HepG2 (cell line): ENCODE measurements around the gene KCTD18. TPM values are rescaled to one million over a fixed set of nuclear protein-coding genes. Genes with fewer than 3 reads are reported as not detected.

ENCODE experiments used
- AGO1 ChIP-seq: fragments of 200-400 bp; formaldehyde crosslinking; IDR thresholded peaks from 2 replicates; pipeline ENCODE4 v1.6.1; 2017; ENCODE audit warnings: mild to moderate bottlenecking, low read depth, low read length, moderate library complexity; ENCODE audit not compliant: poor library complexity, severe bottlenecking
- BCL6 ChIP-seq: IDR thresholded peaks from 2 replicates; pipeline ENCODE4 v1.6.1; 2016; ENCODE audit warnings: missing genetic modification reagents, missing compliant biosample characterization
- NR2F2 ChIP-seq: IDR thresholded peaks from 2 replicates; pipeline ENCODE4 v1.6.1; 2012; ENCODE audit warnings: low read depth, inconsistent platforms, borderline replicate concordance
- THYN1 ChIP-seq: sonication (generic); formaldehyde crosslinking; IDR thresholded peaks from 2 replicates; pipeline ENCODE4 v1.8.1; 2023; ENCODE audit warnings: low read depth, mild to moderate bottlenecking, moderate library complexity, missing genetic modification reagents, borderline replicate concordance
- YEATS2 ChIP-seq: sonication (generic); formaldehyde crosslinking; IDR thresholded peaks from 2 replicates; pipeline ENCODE4 v1.4.0; 2020; ENCODE audit warnings: missing genetic modification reagents, borderline replicate concordance
- YEATS4 ChIP-seq: sonication (generic); formaldehyde crosslinking; IDR thresholded peaks from 2 replicates; pipeline ENCODE4 v1.4.0; 2020; ENCODE audit warnings: missing genetic modification reagents, borderline replicate concordance
- ZMYM3 ChIP-seq: sonication (generic); formaldehyde crosslinking; IDR thresholded peaks from 2 replicates; pipeline ENCODE4 v1.5.1; 2020; ENCODE audit warnings: mild to moderate bottlenecking, missing genetic modification reagents
- ZNF143 ChIP-seq: sonication (generic); formaldehyde crosslinking; IDR thresholded peaks from 2 replicates; pipeline ENCODE4 v1.4.0; 2020; ENCODE audit warnings: missing genetic modification reagents
- ZNF207 ChIP-seq: fragments of 450-650 bp; IDR thresholded peaks from 2 replicates; pipeline ENCODE4 v1.6.1; 2016; ENCODE audit warnings: antibody characterized with exemption, borderline replicate concordance
- ZNF30 ChIP-seq: sonication (generic); formaldehyde crosslinking; IDR thresholded peaks from 2 replicates; pipeline ENCODE4 v1.5.0; 2020; ENCODE audit warnings: mild to moderate bottlenecking, missing genetic modification reagents
- ZNF331 ChIP-seq: sonication (generic); formaldehyde crosslinking; IDR thresholded peaks from 2 replicates; pipeline ENCODE4 v1.4.0; 2020; ENCODE audit warnings: missing genetic modification reagents
- ZNF460 ChIP-seq: sonication (generic); formaldehyde crosslinking; IDR thresholded peaks from 2 replicates; pipeline ENCODE4 v1.5.1; 2020; ENCODE audit warnings: missing genetic modification reagents, mild to moderate bottlenecking, borderline replicate concordance
- ZNF501 ChIP-seq: sonication (generic); formaldehyde crosslinking; IDR thresholded peaks from 2 replicates; pipeline ENCODE4 v1.5.1; 2020; ENCODE audit warnings: mild to moderate bottlenecking, moderate library complexity, missing genetic modification reagents
- ZNF572 ChIP-seq: sonication (generic); formaldehyde crosslinking; IDR thresholded peaks from 2 replicates; pipeline ENCODE4 v1.5.1; 2020; ENCODE audit warnings: mild to moderate bottlenecking, missing genetic modification reagents
- ZNF770 ChIP-seq: sonication (generic); formaldehyde crosslinking; IDR thresholded peaks from 2 replicates; pipeline ENCODE4 v1.5.0; 2020; ENCODE audit warnings: mild to moderate bottlenecking, missing genetic modification reagents
- ZXDC ChIP-seq: sonication (generic); formaldehyde crosslinking; IDR thresholded peaks from 2 replicates; pipeline ENCODE4 v1.5.0; 2020; ENCODE audit warnings: mild to moderate bottlenecking, missing genetic modification reagents
- polyA plus RNA-seq, 8 experiments: library from polyadenylated mRNA; depleted of rRNA in 3 of 8; stranded (reverse) in 7 of 8; unstranded in 1 of 8; fragments of >200 nt; fragmentation: Illumina TruSeq in 4 of 8; extraction: Trizol in 4 of 8; gene quantifications; 2 replicates each; pipeline versions ENCODE4 v1.2.1 to v1.2.3, GENCODE V29; 2011 to 2016; ENCODE audit warnings: low read depth in 4 of 8, missing spikeins in 1 of 8, mixed read lengths in 1 of 8; ENCODE audit not compliant: insufficient read depth in 1 of 8
- total RNA-seq, 5 experiments: library from RNA; depleted of rRNA; stranded (reverse); fragments of >200 nt; fragmentation: Illumina TruSeq; extraction: Trizol; gene quantifications; 2 replicates each; pipeline ENCODE4 v1.2.3, GENCODE V29; 2016; ENCODE audit warnings: low read depth in 1 of 5
- TF ChIP-seq, protein P1 (sequence below): sonication (generic); formaldehyde crosslinking; IDR thresholded peaks from 2 replicates; pipeline ENCODE4 v1.4.0; 2020; ENCODE audit warnings: missing genetic modification reagents, borderline replicate concordance
- TF ChIP-seq, protein P2 (sequence below): sonication (generic); formaldehyde crosslinking; IDR thresholded peaks from 2 replicates; pipeline ENCODE4 v1.5.1; 2020; ENCODE audit warnings: mild to moderate bottlenecking, moderate library complexity, missing genetic modification reagents
- TF ChIP-seq, protein P3 (sequence below): sonication (generic); formaldehyde crosslinking; IDR thresholded peaks from 2 replicates; pipeline ENCODE4 v1.8.0; 2022; ENCODE audit warnings: mild to moderate bottlenecking, missing genetic modification reagents, moderate library complexity
- TF ChIP-seq, protein P4 (sequence below): sonication (generic); formaldehyde crosslinking; IDR thresholded peaks from 2 replicates; pipeline ENCODE4 v1.8.1; 2023; ENCODE audit warnings: mild to moderate bottlenecking, inconsistent platforms, moderate library complexity, missing genetic modification reagents, borderline replicate concordance

Gene KCTD18
- total and polyA plus RNA-seq, 2 of the 13 experiments (the other 11 are each of a cell fraction or from before 2014, with no cell fraction given): 2.2 to 7.1 TPM

GRCh38 chr2:200483729-200484198 is 26.1 kb downstream of the KCTD18 start (continued):
- TF ChIP-seq, protein P1, sequence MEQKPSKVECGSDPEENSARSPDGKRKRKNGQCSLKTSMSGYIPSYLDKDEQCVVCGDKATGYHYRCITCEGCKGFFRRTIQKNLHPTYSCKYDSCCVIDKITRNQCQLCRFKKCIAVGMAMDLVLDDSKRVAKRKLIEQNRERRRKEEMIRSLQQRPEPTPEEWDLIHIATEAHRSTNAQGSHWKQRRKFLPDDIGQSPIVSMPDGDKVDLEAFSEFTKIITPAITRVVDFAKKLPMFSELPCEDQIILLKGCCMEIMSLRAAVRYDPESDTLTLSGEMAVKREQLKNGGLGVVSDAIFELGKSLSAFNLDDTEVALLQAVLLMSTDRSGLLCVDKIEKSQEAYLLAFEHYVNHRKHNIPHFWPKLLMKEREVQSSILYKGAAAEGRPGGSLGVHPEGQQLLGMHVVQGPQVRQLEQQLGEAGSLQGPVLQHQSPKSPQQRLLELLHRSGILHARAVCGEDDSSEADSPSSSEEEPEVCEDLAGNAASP (CRISPR knock-in tag): peak; percentile 53; the same call in 1 of the 2 replicates
- TF ChIP-seq ZXDC (CRISPR knock-in tag): no peak
- TF ChIP-seq THYN1: no peak
- 0 out of 2 replicates have a peak, but pooled peaks have one; percentile 37 for TF ChIP-seq ZNF572
- TF ChIP-seq, protein P2, sequence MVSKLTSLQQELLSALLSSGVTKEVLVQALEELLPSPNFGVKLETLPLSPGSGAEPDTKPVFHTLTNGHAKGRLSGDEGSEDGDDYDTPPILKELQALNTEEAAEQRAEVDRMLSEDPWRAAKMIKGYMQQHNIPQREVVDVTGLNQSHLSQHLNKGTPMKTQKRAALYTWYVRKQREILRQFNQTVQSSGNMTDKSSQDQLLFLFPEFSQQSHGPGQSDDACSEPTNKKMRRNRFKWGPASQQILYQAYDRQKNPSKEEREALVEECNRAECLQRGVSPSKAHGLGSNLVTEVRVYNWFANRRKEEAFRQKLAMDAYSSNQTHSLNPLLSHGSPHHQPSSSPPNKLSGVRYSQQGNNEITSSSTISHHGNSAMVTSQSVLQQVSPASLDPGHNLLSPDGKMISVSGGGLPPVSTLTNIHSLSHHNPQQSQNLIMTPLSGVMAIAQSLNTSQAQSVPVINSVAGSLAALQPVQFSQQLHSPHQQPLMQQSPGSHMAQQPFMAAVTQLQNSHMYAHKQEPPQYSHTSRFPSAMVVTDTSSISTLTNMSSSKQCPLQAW (CRISPR knock-in tag): peak; percentile 69; the same call in 1 of the 2 replicates
- 0 out of 2 replicates have a peak, but pooled peaks have one; percentile 43 for TF ChIP-seq ZNF501 (CRISPR knock-in tag)
- TF ChIP-seq ZNF460: no peak
- no peak; the same call in 1 of the 2 replicates for TF ChIP-seq YEATS2
- TF ChIP-seq BCL6: 0 out of 2 replicates have a peak, but pooled peaks have one; percentile 10
- TF ChIP-seq ZNF143 (CRISPR knock-in tag): no peak
- no peak for TF ChIP-seq ZNF770 (CRISPR knock-in tag)
- no peak for TF ChIP-seq AGO1
- TF ChIP-seq ZNF331: peak; percentile 60
- TF ChIP-seq YEATS4 (CRISPR knock-in tag): no peak
- TF ChIP-seq, protein P3, sequence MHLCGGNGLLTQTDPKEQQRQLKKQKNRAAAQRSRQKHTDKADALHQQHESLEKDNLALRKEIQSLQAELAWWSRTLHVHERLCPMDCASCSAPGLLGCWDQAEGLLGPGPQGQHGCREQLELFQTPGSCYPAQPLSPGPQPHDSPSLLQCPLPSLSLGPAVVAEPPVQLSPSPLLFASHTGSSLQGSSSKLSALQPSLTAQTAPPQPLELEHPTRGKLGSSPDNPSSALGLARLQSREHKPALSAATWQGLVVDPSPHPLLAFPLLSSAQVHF (CRISPR knock-in tag): no peak
- no peak for TF ChIP-seq NR2F2
- no peak for TF ChIP-seq ZNF30
- TF ChIP-seq ZNF207: no peak
- TF ChIP-seq, protein P4, sequence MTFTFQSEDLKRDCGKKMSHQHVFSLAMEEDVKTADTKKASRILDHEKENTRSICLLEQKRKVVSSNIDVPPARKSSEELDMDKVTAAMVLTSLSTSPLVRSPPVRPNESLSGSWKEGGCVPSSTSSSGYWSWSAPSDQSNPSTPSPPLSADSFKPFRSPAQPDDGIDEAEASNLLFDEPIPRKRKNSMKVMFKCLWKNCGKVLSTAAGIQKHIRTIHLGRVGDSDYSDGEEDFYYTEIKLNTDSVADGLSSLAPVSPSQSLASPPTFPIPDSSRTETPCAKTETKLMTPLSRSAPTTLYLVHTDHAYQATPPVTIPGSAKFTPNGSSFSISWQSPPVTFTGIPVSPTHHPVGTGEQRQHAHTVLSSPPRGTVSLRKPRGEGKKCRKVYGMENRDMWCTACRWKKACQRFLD (CRISPR knock-in tag): no peak
- no peak for TF ChIP-seq ZMYM3 (CRISPR knock-in tag)
